A172 (cell line): ENCODE results near the gene CLPTM1L. TPM values are rescaled to one million over a fixed set of nuclear protein-coding genes. Genes with fewer than 3 reads are reported as not detected.

ENCODE experiments used
- DNase-seq: peaks from one replicate; pipeline ENCODE4 v3.0.0-alpha.2; 2015; ENCODE audit warnings: low spot score
- total RNA-seq: library from RNA; depleted of rRNA; stranded (reverse); fragments of >200 nt; shearing (Covaris generic); gene quantifications from 2 replicates; pipeline ENCODE4 v1.2.3, GENCODE V29; 2014; rRNA removed

Gene CLPTM1L
- 271 and 287 TPM in 2 replicates for total RNA-seq

- DNase-seq = peak; percentile 67
Observed at GRCh38 chr5:1344975-1345838, at the start of gene CLPTM1L. TSS of gene CLPTM1L (minus strand) at chr5:1345099. CDS start at chr5:1344841, 258 bp downstream.

GRCh38 chr5:1393571-1394501, 48.9 kb upstream of the CLPTM1L start:
- DNase-seq = no peak

- DNase-seq = no peak
Observed at GRCh38 chr5:1392801-1393565, 48.1 kb upstream of the CLPTM1L start.

GRCh38 chr5:1392261-1392660, 47.4 kb upstream of the CLPTM1L start:
- DNase-seq = no peak

- DNase-seq = no peak
Observed at GRCh38 chr5:1391691-1392090, 46.8 kb upstream of the CLPTM1L start.

GRCh38 chr5:1390861-1391600, 46.1 kb upstream of the CLPTM1L start:
- no peak for DNase-seq

GRCh38 chr5:1390333-1390732, 45.4 kb upstream of the CLPTM1L start:
- DNase-seq = no peak

- DNase-seq = no peak
Observed at GRCh38 chr5:1388383-1388967, 43.6 kb upstream of the CLPTM1L start.

- no peak for DNase-seq
Observed at GRCh38 chr5:1387876-1388275, 43.0 kb upstream of the CLPTM1L start.

- DNase-seq = no peak
Observed at GRCh38 chr5:1387059-1387755, 42.3 kb upstream of the CLPTM1L start.

GRCh38 chr5:1386274-1386717, 41.4 kb upstream of the CLPTM1L start:
- no peak for DNase-seq

GRCh38 chr5:1385395-1386273, 40.7 kb upstream of the CLPTM1L start:
- peak; percentile 44 for DNase-seq

GRCh38 chr5:1384521-1384920, 39.6 kb upstream of the CLPTM1L start:
- no peak for DNase-seq

- DNase-seq = no peak
Observed at GRCh38 chr5:1383886-1384401, 39.0 kb upstream of the CLPTM1L start.

GRCh38 chr5:1383344-1383743, 38.4 kb upstream of the CLPTM1L start:
- DNase-seq = no peak

GRCh38 chr5:1382248-1382700, 37.4 kb upstream of the CLPTM1L start:
- DNase-seq = no peak

GRCh38 chr5:1381370-1382247, 36.7 kb upstream of the CLPTM1L start:
- DNase-seq = no peak

GRCh38 chr5:1380910-1381309, 36.0 kb upstream of the CLPTM1L start:
- no peak for DNase-seq
